Mononuclear cell (primary cell): Measurements from ENCODE around the gene SPDYE18. TPM values are rescaled to one million over a fixed set of nuclear protein-coding genes. Genes with fewer than 3 reads are reported as not detected.
"Not testable (repeated sequence)": the region's sequence is repeated elsewhere in the genome, so short reads cannot be mapped to it uniquely, and the experiment has no call there.

Experiments
- H3K27me3 ChIP-seq: 2 replicates; pipeline ENCODE4 v1.6.0; 2011; ENCODE audit warnings: low read length, control low read depth; ENCODE audit not compliant: insufficient read depth
- H3K4me1 ChIP-seq: 2 replicates; pipeline ENCODE4 v1.5.1; 2011; ENCODE audit warnings: mild to moderate bottlenecking, low read length, control low read depth; ENCODE audit not compliant: insufficient read depth
- H3K4me3 ChIP-seq: 2 replicates; pipeline ENCODE4 v1.5.1; 2011; ENCODE audit warnings: mild to moderate bottlenecking, low read length, moderate library complexity
- H3K9me3 ChIP-seq: 2 replicates; pipeline ENCODE4 v1.5.1; 2011; ENCODE audit warnings: low read depth, mild to moderate bottlenecking, control low read depth, low read length
- total RNA-seq: library from RNA; depleted of rRNA; stranded (reverse); fragments of >200 nt; gene quantifications from one replicate; pipeline ENCODE4 v1.2.3, GENCODE V29; 2012

SPDYE18 gene
- total RNA-seq, 1 donor = 0.21 TPM

DNA sequence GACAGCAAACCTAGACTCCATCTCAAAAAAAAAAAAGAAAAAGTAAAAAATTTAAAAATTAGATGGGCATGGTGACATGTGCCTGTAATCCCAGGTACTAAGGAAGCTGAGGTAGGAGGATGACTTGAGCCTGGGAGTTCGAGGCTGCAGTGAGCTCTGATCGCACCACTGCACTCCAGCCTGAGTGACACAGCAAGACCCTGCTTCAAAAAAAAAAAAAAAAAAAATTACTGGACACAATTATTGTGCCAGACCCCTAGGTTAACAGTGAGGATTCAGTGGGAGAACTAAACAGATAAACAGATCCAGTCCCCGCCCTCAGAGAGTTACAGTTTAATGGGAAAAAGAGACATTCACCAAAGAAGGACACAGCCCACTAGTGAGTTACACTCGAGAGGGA, 1.4 kb upstream of the SPDYE18 start:
- not testable (repeated sequence) for H3K27me3 ChIP-seq, H3K9me3 ChIP-seq, H3K4me3 ChIP-seq, H3K4me1 ChIP-seq

DNA sequence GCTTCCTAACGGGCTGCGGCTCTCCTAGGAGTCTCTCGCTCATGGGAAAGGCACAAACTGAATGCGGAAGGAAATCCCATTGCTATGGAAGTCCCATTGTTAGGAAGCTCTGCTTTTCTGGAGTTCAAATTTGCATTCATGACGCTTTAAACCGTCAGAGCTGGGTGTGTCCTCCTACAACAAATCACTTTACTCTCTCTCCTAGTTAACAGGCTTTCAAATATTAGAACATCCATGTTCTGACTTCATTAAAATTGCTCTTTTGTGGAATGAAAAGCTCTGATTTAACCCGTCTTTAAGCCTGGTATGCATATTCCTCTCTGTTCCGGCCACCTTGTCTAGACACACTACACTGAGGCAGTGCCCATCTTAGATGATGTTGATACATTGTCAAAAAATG, 30.1 kb downstream of the SPDYE18 start, which contains the start of gene SPDYE17:
SPDYE17 (minus strand) TSS at position 101 of the 400 bp plus-strand sequence. CDS start 1,791 bp downstream, outside the sequence.
- H3K4me1 ChIP-seq, H3K9me3 ChIP-seq, H3K27me3 ChIP-seq, H3K4me3 ChIP-seq: not testable (repeated sequence)

DNA sequence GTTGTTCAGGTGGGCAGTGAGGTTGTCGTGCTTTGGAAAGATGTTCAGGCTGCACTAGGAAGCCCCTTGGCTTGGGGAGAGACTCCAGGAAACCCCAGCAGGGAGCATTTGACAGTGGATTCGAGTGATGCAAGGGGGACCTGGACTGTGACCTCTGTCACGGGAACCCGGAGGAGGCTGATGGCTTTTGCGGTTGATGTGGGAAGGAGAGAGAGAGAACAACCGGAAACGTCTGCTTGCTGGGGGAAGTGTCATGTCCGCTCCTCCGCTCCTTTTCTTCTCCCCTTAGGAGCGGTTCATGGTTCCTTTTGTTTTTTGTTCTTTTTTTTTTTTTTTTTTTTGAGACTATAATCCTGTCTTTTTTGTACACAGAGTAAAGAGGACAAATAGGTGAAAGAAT, 36.0 kb downstream of the SPDYE18 start:
- not testable (repeated sequence) for H3K27me3 ChIP-seq, H3K4me1 ChIP-seq, H3K4me3 ChIP-seq, H3K9me3 ChIP-seq

DNA sequence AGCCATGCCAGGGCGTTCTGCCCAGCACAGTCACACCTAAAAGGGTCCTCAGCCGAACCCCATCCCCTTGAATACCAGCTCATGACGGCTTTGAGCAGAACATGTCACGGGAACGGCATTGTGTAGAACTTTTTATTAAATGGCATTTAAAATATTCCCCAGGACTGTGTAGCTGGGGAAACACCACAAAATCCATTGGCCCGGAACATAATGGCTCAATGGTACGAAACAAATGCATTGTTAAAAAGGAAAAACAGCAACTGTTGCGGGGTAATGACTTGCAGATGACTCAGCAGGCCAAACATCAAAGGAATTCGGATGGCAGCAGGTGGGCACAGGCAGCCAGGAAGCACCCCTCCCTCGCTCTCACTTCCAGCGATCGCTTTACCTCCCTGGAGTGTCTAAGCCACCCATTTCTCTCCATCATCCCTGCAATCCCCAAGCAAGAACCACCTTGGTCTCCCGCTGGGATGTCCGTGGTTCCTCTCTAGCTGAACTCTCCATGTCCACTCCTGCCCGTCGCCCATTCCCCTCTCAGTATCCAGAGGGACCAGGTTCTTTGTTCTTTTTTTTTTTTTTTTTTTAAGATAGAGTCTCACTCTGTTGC, 52.2 kb downstream of the SPDYE18 start:
- not testable (repeated sequence) for H3K4me1 ChIP-seq, H3K9me3 ChIP-seq, H3K4me3 ChIP-seq, H3K27me3 ChIP-seq

DNA sequence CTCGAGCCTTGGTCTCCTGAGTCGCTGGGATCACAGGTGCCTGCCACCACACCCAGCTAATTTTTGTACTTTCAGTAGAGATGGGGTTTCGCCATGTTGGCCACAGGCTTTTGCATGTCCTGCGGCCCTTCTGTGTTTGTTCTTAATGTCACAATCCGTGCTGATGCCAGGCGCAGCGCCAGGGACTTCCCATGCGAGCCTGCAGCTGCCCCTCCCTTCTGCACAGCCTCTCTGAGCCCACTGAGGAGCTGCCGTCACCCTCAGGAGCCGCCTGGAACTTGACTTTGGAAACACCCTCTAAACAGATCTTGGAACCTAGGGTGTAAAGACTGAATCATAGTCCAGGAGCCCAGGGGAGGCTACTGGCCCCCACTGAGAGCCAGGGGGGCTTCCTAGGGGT, 54.4 kb downstream of the SPDYE18 start:
- not testable (repeated sequence) for H3K4me3 ChIP-seq, H3K9me3 ChIP-seq, H3K4me1 ChIP-seq, H3K27me3 ChIP-seq

DNA sequence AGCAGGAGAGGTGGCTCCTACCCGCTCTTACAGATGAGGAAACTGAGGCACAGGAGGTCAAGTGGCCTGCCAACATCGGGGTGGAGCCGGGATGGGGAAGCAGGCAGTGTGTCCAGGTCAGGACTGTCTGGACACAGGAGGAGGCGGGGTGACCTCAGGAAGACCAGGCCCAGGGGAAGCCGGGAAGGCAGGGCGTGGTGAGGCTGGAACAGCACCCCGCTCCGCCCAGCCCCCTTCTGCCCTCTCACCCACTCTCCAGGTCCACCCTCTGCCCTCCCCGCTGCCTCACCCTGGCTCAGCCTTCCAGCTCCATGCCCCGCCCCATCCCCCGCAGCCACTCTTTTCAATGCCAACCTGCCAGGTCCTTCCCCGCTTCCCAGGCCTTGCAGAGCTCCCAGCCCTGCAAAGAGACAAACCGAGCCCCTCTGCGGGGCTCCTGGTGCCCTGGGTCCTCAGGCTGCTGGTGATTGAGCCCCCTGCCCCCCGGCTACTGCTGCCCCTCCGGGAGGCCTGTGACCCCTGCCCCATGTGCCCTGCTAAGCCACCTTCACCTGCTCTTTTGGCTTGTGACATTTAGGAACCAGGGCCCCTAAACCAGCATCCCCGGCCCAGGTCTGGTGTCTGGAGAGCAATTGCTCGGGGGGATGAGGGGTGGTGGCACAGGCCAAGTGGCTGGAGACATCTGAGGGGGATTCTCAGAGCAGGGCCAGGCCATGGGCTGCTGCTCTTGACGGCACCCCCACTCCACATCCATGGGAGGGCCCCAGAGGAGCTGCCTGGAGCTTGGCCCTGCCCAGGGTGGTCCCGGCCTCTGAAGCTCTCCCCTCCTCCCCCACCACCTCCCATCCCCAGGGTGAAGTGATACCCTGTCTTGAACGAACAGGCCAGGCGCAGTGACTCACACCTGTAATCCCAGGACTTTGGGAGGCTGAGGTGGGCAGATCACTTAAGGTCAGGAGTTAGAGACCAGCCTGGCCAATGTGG, 55.9 kb downstream of the SPDYE18 start:
- H3K4me1 ChIP-seq, H3K4me3 ChIP-seq, H3K9me3 ChIP-seq, H3K27me3 ChIP-seq: not testable (repeated sequence)

DNA sequence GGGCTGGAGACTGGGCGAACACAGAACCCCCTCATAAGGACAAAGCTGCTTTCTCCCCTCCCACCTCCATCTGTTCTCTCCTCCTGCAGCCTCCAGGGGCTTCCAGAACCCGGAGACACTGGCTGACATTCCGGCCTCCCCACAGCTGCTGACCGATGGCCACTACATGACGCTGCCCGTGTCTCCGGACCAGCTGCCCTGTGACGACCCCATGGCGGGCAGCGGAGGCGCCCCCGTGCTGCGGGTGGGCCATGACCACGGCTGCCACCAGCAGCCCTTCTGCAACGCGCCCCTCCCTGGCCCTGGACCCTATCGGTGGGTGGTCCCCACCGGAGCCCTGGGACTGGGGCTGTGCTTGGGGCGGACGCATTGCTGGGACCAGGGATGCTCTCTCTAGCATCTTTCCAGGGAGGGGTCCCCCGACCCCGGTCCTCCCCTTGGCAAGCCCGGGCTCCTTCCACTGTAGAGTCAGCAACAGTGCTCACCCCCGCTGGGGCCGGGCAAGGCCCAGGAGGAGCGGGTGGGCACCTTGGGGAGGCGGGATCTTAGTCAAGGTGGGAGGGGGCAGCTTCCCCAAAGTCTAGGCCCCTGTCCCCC, 56.8 kb downstream of the SPDYE18 start:
- H3K4me3 ChIP-seq, H3K27me3 ChIP-seq, H3K9me3 ChIP-seq, H3K4me1 ChIP-seq: not testable (repeated sequence)

DNA sequence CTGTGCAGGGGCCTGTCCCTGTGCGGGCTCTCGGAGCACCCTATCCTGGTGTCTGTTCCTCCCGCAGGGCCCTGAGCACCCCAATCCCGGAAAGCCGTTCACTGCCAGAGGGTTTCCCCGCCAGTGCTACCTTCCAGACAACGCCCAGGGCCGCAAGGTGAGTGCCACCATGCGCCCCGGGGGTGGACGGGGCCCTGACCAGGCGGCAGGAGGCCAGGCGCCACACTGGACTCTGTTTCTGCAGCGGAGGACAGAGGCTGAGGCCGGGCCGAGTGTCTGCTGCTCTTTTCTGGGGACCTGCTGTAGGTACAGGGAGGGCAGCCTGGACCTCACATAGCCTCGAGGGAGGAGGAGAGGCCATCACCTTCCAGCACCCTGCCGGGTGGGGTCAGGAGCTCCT, 58.2 kb downstream of the SPDYE18 start:
- not testable (repeated sequence) for H3K4me1 ChIP-seq, H3K9me3 ChIP-seq, H3K4me3 ChIP-seq, H3K27me3 ChIP-seq

DNA sequence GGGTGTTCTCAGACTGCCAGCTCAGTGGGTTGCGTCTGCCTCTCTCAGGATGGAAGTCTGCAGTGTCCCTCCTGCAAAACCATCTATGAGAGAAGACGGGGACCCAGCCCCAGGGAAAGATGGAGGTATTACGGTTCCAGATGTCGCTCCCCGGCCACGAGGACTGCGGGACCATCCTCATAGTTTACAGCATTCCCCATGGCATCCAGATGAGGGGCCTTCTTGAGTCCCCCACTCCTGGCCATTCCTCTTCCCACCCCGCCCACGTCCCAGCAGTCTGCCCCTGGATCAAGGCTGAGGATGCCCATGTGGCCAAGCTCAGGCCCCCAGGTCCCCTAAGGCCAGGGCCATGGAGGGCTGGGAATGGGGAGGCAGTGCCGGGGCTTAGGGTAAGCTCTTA, 59.1 kb downstream of the SPDYE18 start:
- H3K4me1 ChIP-seq, H3K27me3 ChIP-seq: not testable (repeated sequence)

DNA sequence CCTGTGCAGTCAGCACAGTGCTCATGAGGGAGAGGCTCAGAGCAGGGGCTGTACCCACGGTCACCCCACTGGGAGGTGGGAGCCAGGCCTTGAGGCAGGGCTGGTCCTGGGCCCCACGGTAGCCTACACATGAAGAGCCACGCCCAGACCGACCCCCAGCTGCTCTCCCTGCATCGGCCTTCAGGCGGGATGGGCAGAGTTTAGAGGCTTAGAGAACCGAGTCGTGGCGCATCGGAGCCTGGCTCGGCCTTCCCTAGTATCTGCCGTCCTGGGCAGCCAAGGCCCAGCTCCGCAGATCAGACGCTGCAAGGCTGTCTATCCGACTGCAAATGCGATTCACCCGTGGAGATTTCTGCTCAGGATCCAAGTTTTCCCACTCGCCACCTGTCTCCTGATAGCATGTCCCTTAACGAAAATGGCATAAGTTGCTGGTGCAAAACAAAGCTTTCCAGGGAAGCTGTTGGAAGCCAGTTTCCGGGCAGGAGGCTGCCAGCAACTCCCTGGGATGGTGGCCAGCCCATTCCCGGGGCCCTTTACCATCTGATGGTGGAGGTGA, 59.6 kb downstream of the SPDYE18 start:
- not testable (repeated sequence) for H3K9me3 ChIP-seq, H3K4me1 ChIP-seq, H3K27me3 ChIP-seq, H3K4me3 ChIP-seq

More for the DNA sequence above, 59.1 kb downstream of the SPDYE18 start:
- H3K9me3 ChIP-seq, H3K4me3 ChIP-seq: not testable (repeated sequence)

DNA sequence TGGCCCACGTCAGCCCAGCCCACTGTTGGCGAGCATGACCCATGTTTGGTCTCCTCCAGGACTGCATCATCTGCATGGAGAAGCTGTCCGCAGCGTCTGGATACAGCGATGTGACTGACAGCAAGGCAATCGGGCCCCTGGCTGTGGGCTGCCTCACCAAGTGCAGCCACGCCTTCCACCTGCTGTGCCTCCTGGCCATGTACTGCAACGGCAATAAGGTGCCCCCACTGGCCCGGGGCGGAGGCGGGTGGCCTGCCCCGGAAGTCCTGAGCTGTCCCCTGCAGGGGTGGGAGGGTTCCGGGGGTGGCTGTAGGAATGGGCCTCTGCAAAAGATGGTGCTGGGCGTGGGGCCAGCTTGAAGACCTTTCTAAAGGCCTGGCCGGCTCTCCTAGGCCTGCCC, 60.3 kb downstream of the SPDYE18 start:
- not testable (repeated sequence) for H3K4me1 ChIP-seq, H3K4me3 ChIP-seq, H3K9me3 ChIP-seq, H3K27me3 ChIP-seq

Other genes with a start within 250 kb of the SPDYE18 start
- gene SPDYE17, start 30.2 kb downstream of the SPDYE18 start, total RNA-seq = not detected
- 11.2 TPM for gene CCDC146, start 60.1 kb upstream of the SPDYE18 start, total RNA-seq
- 37.4 TPM for gene FGL2, start 137.3 kb upstream of the SPDYE18 start, total RNA-seq